ENCODE results near the gene TFAM. TPM values are rescaled to one million over a fixed set of nuclear protein-coding genes. Genes with fewer than 3 reads are reported as not detected.

Gene TFAM
- total RNA-seq, 6 experiments from 2014 or later: 15.2 to 23.0 (median 19.7) TPM

GRCh38 chr10:58362027-58362789, 23.0 kb upstream of the TFAM start:
- H3K4me3 ChIP-seq: no peak overlapping the region
- no peaks in the 10 kb centered on the region for H3K27me3 ChIP-seq
- WGBS (ENCODE audit: insufficient coverage, low coverage, low lambda C conversion rate, missing lambda C conversion rate): 57% methylated on average over 1 of the region's 1 CpG
- intact Hi-C loops (cut with DNase I): no loop called here
- H3K36me3 ChIP-seq: no peaks in the 10 kb centered on the region
- ATAC-seq: no peak
- no peak overlapping the region for H3K27ac ChIP-seq
- no peaks in the 10 kb centered on the region for H3K9me3 ChIP-seq
- H3K4me1 ChIP-seq: no peaks in the 10 kb centered on the region
- no peak for TF ChIP-seq POLR2A (IDR thresholded peaks at IDR 0.05)
- no peak for TF ChIP-seq CTCF (IDR thresholded peaks at IDR 0.05)
- DNase-seq: no peak

- H3K27me3 ChIP-seq: no peaks in the 10 kb centered on the region
- DNase-seq: no peak
- H3K9me3 ChIP-seq: no peaks in the 10 kb centered on the region
- 85% methylated on average over 3 of the region's 3 CpGs for WGBS (ENCODE audit: insufficient coverage, low coverage, low lambda C conversion rate, missing lambda C conversion rate)
- TF ChIP-seq POLR2A (IDR thresholded peaks at IDR 0.05) (no peak), CTCF (IDR thresholded peaks at IDR 0.05) (no peak)
- no peaks in the 10 kb centered on the region for H3K36me3 ChIP-seq
- no peak overlapping the region for H3K4me3 ChIP-seq
- H3K27ac ChIP-seq: no peak overlapping the region
- H3K4me1 ChIP-seq: no peaks in the 10 kb centered on the region
- ATAC-seq: no peak
- intact Hi-C loops (cut with DNase I): no loop called here
Observed at GRCh38 chr10:58367069-58367468, 18.1 kb upstream of the TFAM start.

GRCh38 chr10:58371473-58371872, 13.7 kb upstream of the TFAM start:
- H3K36me3 ChIP-seq: no peaks in the 10 kb centered on the region
- no peaks in the 10 kb centered on the region for H3K4me1 ChIP-seq
- H3K27me3 ChIP-seq: no peaks in the 10 kb centered on the region
- H3K27ac ChIP-seq: no peak overlapping the region
- no peak overlapping the region for H3K4me3 ChIP-seq
- no peaks in the 10 kb centered on the region for H3K9me3 ChIP-seq
- intact Hi-C loops (cut with DNase I): no loop called here
- no peak for TF ChIP-seq CTCF (IDR thresholded peaks at IDR 0.05)
- TF ChIP-seq POLR2A (IDR thresholded peaks at IDR 0.05): no peak
- ATAC-seq (no peak), DNase-seq (no peak)

- no peak for TF ChIP-seq POLR2A (IDR thresholded peaks at IDR 0.05)
- no peaks in the 10 kb centered on the region for H3K36me3 ChIP-seq
- intact Hi-C loops (cut with DNase I): no loop called here
- H3K9me3 ChIP-seq: no peaks in the 10 kb centered on the region
- WGBS (ENCODE audit: insufficient coverage, low coverage, low lambda C conversion rate, missing lambda C conversion rate): 76% methylated on average over 3 of the region's 4 CpGs
- H3K27me3 ChIP-seq: no peaks in the 10 kb centered on the region
- DNase-seq (no peak), ATAC-seq (no peak)
- H3K27ac ChIP-seq: no peak overlapping the region
- H3K4me1 ChIP-seq: no peaks in the 10 kb centered on the region
- no peak overlapping the region for H3K4me3 ChIP-seq
Observed at GRCh38 chr10:58372607-58373441, 12.4 kb upstream of the TFAM start.

GRCh38 chr10:58373442-58373827, 11.8 kb upstream of the TFAM start:
- no peaks in the 10 kb centered on the region for H3K9me3 ChIP-seq
- H3K27ac ChIP-seq: no peak overlapping the region
- no peak overlapping the region for H3K4me3 ChIP-seq
- H3K36me3 ChIP-seq: no peaks in the 10 kb centered on the region
- TF ChIP-seq CTCF (IDR thresholded peaks at IDR 0.05) (no peak), POLR2A (IDR thresholded peaks at IDR 0.05) (no peak)
- WGBS (ENCODE audit: insufficient coverage, low coverage, low lambda C conversion rate, missing lambda C conversion rate): 100% methylated on average over 2 of the region's 3 CpGs
- DNase-seq (no peak), ATAC-seq (no peak)
- H3K27me3 ChIP-seq: no peaks in the 10 kb centered on the region
- H3K4me1 ChIP-seq: no peaks in the 10 kb centered on the region
- intact Hi-C loops (cut with DNase I): no loop called here
